GM21367 (cell line): Measurements from ENCODE around the gene ZDHHC19.
"Not testable (repeated sequence)": the region's sequence is repeated elsewhere in the genome, so short reads cannot be mapped to it uniquely, and the experiment has no call there.

ENCODE experiments used
- ATAC-seq: cut with Tn5 transposase; IDR thresholded peaks from one replicate; pipeline ENCODE4 v1.9.1; 2021; ENCODE audit not compliant: unreplicated experiment

The ZDHHC19 gene

DNA sequence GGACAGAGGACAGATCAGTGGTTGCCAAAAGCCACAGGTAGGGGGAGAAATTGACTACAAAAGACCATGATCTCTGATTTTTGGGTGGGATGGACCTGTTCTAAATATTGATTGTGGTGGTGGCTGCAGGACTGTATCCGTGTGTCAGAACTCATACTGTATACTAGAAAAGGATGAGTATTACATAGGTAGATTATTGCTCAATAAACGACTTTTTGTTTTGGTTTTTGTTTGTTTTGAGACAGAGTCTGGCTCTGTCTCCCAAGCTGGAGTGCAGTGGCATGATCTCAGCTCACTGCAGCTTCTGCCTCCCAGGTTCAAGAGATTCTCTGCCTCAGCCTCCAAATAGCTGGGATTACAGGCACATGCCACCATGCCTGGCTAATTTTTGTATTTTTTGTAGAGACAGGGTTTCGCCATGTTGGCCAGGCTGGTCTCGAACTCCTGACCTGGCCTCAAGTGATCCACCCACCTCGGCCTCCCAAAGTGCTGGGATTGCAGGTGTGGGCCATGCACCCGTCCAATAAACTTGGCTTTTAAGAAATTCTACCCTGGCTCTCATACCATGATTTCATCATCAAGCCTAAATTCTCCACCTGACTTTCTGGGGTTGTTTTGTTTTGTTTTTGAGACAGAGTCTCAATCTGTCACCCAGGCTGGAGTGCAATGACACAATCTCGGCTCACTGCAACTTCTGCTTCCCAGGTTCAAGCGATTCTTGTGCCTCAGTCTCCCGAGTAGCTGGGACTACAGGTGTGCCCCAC, 5.6 kb downstream of the ZDHHC19 start:
- not testable (repeated sequence) for ATAC-seq

DNA sequence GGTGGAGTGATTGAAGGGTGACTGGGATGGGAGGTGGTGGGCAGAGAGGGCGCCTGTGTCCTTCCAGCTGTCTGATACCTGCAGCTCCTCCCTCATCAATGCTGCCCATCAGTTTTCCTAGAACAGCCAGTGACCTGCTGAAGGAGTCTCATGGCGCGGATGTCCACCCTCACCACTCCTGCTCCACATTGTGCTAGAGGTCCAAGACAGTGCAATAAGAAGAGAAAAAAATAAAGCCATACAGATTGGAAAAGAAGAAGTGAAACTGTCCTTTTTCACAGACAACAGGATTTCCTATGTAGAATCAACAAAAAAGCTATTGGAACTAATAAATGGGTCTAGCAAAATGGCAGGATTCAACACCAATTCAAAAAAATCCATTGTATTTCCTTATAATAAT, 7.4 kb downstream of the ZDHHC19 start:
- ATAC-seq = no peak

DNA sequence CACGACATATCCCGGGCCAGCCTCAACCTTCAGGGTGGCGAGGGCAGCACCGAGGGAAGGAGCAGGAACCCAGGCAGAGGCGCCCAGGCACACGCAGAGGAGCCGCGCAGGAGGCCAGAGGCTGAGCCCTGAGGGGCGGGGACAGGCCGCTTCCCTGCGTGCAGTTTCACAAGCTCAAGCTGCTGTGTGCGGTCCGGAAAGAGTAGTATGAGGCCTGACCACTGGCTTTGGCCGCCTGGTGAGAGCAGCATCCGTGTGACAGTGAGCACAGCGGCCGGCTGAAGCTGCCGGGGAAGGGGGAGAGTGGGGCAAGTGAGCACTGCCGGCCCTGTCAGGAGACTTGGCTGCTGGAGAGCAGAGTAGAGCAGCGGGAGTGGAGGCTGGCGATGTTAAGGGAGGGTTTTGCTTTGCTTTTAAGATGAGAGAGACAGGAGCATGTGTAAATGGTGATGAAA, 8.7 kb downstream of the ZDHHC19 start:
- ATAC-seq = no peak

DNA sequence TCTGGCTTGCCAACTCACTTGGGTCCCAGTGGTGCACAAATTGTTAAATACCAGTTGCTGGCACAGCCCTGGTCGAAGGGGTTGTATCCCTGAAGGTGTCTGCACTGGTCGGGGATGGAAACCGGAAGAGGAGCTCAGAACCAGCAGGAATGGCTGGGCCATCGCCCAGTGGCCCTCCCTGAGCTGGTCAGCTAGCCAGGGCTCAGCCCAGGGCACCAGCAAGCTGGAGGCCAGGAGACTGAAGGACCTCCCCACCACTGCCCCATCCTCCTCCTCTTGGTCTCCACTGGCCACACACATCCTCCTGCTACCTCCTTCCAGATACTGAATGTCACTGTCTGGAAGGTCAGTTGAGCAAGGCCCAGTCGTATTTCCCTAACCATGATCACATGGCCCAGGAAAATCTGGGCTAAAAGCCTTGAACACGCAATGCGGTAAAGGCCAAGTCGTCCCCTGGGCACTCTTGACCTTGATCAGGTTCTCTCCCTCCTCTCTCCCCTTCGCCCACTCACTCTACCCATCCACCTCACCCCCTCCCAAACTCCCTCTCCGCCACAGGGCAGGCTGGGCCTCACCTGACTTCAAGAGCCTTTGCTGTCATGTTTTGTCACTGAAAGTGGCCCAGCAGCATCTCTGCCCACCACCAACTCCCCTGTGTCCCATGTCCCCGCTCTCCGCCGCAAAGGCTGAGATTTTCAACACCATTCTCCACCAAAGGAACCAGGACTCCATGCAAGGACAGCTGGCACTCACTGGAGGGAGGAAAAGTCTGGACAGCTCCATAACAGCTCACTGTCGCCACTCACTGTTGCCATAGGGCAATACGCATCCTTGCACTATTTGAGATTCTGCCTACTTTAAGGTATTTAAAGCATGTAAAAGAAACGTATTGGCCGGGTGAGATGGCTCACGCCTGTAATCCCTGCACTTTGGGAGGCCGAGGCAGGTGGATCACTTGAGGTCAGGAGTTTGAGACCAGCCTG, 12.1 kb downstream of the ZDHHC19 start:
- ATAC-seq = no peak

DNA sequence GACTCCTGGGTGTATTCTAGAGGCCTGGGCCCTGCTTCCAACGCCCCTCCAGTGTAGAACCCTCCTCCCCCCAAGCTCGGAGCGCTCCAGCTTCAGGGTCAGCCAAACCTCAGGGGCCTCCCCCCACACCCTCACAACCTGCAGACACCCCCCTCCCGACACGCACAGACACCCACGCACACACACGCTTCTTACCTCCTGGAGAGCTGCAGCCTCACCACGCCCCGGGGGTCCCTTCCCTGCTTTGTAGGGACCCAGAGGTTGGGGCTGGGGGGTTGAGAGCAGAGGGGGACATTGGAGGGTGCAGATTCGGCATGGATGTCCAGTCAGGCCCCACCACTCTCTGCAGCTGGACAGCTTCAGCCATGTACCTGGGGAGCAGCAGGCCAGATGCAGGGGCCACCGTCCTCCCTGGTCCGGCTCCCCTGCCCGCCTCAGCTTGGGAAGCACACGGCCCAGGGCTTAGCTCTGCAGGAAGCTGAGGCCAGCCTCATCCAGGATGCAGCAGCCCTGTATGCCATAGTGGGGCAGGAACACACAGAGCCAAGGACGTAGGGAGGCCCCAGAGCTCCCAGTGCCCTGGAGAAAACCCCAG, 13.0 kb downstream of the ZDHHC19 start:
- ATAC-seq = no peak

DNA sequence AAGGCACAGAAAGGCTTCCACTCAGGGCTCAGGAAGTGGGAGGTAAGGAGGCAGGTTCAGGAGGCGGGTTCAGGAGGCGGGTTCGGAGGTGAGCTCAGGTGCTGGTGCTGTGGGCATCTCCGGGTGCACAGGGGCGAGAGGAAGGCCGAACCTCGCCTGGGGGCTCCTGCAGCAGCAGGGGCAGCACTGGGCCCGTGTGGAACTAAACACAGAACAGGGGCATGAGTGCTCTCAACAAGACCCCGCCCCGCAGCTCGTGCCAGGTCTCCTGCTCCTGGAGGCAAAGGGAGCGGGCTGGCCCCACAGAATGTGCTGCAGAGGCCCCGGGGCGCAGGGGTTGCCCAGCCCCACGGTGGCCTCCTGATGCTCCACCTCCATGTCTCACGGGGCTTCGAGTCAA, 13.7 kb downstream of the ZDHHC19 start:
- no peak for ATAC-seq

DNA sequence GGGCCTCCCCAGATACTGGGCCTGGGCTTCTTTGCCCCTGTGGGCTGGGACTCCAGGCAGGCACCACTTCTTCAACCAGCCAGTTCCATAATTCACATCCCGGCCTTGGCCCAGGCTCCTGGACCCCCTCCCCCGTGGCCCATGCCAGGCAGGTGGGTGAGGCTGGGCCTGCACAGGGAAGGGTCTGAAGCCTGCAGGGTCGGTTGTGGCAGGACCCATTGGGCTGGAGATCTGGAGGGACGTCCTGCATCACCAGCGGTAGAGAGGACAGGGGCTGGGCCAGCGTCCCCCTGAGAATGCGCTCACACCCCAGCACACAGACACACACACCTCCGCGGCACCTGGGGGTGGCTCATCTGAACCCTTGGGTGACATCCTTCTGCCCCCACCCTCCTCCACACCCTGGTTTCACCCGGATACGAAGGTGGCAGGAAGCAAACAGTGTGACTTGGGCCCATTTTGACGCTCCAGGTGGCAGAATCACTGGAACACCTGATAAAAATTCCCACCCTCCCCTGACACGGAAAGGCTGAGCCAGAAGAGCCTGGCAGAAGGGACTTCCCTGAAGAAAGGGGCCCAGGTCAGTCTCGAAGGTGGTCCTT, 15.4 kb downstream of the ZDHHC19 start:
- ATAC-seq = no peak

DNA sequence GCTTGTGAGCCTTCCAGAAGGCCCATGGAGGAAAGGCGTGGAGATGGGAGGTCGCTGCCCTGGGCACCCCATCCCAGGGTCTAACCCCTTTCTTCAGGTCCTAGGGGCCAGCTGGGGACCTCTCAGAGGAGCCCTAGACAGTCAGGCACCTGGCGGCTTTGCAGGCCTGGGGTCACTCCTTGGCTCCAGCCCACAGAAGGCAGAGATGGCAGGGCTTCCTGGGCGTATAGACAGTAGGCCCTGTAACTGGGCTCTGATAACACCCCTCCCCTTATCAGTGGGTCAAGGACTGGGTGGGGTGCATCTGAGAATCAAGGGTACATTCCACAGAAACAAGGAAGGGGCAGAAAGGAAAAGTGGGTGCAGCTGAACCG, 16.7 kb downstream of the ZDHHC19 start:
- ATAC-seq = no peak

DNA sequence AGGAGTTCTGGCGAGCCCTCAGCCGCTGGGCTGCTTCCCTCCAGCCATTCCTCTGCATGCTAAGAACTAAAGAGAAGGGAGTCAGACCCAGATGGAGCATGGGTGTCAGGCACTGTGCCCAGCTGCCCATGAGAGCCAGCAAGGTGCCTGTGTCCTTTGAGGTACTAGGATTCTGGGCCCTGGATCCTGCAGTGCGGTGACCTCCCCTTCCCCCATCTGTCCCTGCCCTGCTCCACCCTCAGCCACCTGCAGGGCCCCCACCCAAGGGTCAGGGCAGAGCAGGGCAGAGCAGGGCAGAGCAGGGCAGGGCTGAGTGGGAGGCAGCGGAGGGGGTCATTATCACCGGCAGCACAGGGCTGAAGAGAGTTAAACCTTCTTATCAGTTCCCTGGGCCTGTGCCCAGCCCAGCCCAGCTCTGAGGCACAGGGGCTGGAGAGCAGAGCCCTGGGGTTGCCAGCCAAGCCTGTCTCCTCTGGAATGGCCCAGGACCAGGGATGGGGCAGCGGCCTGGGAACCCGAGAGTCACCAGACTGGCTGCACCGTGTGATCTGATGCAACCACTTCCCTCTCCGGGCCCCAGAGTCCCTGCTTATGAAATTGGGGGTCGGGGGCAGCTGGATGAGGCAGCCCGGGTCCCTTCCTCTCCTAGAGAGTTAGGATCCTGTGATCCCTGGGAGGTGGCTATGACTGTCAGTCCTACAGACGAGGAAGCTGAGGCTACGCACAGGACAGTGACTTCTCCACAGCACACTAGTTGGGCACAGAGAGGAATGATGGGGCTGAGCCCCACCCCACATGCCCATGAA, 17.3 kb downstream of the ZDHHC19 start:
- ATAC-seq = no peak

DNA sequence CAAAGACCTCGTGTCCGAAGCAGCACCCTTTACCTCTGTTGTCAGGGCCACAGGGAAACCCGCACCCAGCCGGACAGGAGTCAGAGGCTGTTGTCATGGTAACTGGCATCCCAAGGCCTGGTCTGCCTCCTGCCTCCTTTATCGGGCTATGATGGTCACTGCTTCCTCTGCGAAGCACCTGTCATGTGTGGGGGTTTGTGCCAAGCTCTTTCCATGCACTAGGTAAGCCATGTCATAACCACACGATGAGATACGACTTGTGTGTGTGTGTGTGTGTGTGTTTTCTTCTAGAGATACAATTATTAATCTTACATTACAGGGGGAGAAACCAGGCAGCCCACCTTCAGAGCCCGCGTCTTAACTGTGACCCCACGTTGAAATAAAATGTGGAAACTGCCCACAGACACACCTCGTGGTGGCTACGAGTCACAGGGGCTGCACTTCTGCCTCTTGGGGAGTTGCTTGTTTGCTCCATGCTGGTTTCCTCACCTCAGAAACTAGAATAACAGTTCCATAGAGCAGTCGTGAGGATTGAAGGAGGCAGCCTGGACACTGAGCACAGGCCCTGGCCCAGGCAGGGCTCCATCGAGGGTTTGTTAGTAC, 18.0 kb downstream of the ZDHHC19 start:
- ATAC-seq = no peak

DNA sequence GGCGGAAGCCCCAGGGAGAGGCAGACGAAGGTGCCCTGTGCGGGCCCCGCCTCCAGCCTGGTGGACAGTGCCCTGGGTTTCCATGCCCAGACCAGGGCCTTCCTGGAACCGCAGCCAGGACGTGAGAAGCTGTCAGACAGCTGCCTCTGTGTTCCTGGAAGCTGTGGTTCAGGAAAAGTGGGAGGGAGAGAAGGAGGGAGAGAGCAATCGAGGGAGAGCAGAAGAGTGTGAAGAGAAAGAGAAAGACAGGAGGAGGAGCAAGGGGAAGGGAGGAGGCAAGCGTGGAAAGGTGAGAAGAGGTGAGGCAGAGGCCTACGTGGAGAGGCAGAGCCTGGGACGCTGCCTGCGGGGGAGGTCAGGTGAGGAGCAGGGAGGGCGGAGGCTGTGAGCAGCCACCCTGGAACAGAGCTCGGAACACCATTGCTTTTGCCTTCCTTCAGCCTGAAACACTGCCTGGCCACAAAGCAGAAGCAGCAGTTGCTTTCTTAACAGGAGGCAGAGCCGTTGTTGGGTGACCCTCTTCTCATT, 18.6 kb downstream of the ZDHHC19 start:
- no peak for ATAC-seq

DNA sequence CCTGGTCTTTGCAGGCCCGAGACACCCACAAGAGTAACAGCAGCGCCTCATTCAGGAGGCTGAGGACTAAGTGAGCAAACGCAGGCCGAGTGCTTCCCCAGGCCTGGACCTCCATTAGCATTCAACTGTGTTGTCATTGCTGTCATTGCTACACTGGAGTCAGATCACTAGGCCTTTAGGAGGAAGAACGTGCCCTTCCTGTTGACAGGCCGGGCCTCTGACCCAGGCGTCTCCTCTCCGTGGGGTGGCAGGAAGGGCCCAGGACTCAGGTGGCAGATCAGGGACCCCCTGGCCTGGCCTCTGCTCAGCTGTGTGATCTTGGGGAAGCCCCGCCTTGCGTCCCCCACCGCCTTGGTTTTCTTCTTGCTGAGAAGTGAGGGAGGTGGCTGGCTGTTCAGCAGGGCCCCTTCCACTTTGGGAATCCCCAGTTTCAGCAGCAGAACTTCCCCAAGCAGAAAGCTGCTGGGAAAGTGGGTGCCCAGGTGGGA, 19.1 kb downstream of the ZDHHC19 start:
- ATAC-seq = no peak

DNA sequence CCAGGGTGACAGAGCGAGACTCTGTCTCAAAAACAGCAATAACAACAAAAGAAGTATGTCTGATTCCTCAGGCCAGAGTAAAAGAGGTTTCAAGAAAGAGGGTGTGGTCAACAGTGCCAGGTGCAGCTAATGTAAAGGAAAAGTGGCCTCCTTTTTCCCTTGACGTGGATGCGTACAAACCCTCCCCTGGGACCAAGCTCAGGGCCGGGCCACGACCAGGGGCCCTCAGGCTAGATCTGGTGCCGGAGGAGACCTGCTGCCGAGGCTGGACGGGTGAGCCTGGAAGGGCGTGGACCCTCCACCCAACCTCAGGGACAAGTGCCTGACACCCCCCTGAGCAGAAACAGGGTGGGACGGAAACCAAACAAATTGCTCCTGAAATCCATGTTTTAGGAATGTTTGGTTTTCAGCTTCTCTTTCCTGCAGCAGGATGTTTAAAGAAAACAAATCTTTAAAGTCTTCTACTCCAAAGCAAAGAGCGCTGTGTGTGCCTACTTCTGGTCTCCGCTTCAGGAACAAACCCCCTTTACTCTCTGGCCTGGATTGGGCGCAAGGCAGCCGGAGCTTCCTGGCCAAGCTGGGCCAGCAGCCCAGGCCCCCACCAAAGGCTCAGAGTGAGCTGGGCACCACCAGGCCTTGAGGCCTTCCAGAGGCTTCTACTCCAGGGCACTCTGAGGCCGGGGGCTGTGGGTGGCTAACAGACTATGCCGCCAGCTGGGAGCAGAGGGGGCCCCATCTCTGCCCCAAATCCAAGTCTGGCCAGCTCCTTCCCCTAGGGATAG, 21.4 kb downstream of the ZDHHC19 start:
- no peak for ATAC-seq

DNA sequence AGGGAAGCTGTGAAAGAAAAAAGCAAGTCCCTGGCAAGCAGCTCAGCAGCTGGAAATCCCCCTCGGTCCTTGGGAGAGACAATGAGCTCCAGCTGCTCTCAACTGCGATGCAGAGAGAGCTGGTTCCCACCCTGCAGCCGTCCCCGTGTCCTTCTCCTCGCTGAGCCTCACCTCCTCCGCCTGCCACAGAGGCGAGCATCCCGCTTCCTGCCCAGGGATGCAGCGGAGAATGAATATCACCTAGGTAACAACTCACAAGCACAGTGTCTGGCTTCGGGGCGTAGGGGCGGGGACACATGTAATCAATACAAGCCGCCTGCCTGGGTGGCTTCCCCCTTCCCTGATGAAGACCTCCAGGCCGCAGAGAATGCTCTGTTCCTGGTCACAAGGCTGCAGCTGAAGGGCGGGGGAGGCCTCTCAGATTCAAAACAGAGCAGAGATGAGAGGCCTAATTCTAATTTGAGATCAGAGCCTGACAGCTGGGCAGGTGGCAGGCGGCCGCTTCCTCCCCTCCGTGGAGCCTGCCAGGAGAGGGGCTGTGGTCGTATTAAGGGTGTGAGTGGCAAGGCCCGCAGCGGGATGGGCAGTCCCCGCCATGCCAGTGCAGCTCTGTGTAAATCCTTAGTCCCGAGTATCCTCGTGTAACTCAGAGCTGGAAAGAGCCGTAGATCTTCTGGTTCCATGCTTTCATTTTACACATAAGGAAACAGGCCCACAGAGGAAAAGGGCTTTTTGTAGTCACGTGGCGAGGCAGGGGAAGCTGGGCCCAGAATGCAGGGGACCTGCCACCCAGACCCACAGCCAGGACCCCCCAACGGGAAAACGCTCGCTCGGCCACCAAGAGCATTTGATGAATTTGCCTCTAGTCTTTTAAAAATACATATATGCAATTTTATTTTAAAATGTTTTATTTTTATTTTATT, 24.3 kb downstream of the ZDHHC19 start:
- ATAC-seq = peak; percentile 42

DNA sequence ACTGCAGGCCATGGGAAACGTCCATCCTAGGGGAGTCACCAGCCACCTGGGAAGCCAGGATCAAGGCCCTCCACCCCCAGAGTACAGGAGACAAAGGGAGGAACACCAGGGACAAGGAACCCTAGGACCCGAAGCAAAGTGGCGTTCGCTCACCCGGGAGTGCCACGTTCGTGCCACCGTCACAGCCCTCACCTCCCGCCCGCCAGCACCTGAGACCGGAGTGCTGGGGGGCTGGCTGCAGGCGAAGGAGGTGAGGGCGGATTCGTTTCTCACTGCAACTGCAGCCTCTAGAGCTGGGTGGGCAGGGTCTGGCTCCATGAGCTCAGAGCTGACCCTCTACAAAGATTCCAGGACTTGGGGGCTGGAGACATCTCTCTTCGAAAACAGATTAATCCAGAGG, 26.3 kb downstream of the ZDHHC19 start:
- ATAC-seq = no peak

DNA sequence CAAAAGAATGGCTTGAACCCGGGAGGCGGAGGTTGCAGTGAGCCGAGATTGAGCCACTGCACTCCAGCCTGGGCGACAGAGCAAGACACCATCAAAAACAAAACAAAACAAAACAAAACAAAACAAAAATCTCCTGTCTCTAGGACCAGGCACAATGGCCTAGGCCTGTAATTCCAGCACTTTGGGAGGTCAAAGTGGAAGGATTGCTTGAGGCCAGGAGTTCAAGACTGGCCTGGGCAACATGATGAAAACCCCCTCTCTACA, 27.1 kb downstream of the ZDHHC19 start:
- not testable (repeated sequence) for ATAC-seq

DNA sequence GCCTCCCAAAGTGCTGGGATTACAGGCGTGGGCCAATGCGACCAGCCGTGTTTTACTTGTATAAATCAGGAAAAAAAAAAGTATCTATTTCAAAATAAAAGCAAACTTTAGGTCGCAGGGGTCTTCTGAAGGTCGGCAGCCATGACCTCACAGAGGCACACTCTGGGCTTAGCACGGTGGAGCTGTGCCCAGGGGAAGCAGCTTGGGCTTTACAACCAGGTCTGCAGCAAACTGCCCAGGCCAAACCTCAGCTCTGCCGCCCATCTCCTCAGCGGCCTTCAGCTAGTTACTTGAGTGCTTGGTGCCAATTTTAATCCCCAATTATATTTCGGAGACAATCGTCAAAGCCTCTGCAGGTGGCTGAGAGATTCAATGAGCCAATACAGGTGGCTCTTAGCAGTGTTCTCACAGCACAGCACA, 30.1 kb downstream of the ZDHHC19 start:
- ATAC-seq = no peak

DNA sequence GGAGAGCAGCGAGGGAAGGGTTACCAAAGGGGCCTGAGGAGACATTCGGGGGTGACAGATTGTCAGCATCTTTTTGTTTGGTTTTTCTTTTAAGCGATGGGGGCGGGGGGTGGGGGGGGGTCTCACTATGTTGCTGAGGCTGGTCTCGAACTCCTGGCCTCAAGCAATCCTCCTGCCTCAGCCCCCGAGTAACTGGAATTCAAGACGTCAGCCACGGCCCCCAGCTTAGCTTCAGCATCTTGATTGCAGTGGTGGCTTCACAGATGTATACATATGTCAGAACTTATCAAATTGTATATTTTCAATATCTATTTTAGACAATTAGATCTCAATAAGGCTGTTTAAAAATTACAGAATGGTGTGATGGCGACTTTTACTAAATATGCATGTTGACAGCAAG, 30.9 kb downstream of the ZDHHC19 start:
- no peak for ATAC-seq
